Thyroid gland (tissue), 4 donors: ENCODE measurements around the gene TPCN2.

Experiments
- CTCF ChIP-seq, 6 experiments: fragments of 200-600 bp in 3 of 6; fragments of 450-650 bp in 3 of 6; sonication (generic) in 3 of 6; IDR thresholded peaks; one replicate each; pipeline ENCODE4 v1.5.1; 2016 to 2019; ENCODE audit warnings: antibody characterized with exemption in 6 of 6, mild to moderate bottlenecking in 2 of 6, inconsistent platforms in 1 of 6, moderate library complexity in 1 of 6
- POLR2A ChIP-seq, 2 donors: fragments of 450-650 bp; IDR thresholded peaks; one replicate each; pipeline ENCODE4 v1.6.1; 2017; ENCODE audit warnings: antibody characterized with exemption in 2 of 2, mild to moderate bottlenecking in 2 of 2, moderate library complexity in 1 of 2

DNA sequence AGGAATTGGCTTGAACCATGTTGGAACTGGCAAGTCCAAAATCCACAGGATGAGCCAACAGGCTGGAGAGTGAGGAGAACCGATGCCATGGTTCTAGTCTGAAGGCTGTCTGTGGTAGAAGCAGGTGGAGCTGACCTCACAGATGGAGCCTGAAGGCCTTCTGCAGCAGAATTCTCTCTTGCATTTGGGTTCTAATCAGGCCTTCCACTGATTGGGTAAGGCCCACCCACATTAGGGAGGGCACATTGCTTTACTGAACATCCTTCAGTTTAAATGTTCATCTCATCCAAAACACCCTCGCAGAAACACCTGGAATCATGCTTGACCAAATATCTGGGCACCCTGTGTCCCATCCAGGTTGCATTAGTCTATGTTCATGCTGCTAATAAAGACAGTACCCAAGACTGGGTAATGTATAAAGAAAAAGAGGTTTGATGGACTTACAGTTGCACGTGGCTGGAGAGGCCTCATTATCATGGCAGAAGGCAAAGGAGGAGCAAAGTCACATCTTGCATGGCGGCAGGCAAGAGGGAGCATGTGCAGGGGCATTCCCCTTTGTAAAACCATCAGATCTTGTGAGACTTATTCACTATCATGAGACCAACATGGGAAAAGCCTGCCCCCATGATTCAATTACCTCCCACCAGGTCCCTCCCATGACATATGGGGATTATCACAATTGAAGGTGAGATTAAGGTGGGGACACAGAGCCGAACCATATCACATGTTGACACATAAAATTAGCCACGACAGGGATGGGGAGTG, 122.9 kb downstream of the TPCN2 start:
- TF ChIP-seq CTCF (IDR thresholded peaks at IDR 0.05), result no peak
- TF ChIP-seq POLR2A (IDR thresholded peaks at IDR 0.05), result no peak
